Measurements from ENCODE around the gene GHRHR. TPM values are rescaled to one million over a fixed set of nuclear protein-coding genes. Genes with fewer than 3 reads are reported as not detected.

The GHRHR gene
- total RNA-seq, 6 experiments from 2014 or later: 0.37 to 0.60 (median 0.59) TPM; not detected in 3

GRCh38 chr7:30977896-30978564 is 14.3 kb downstream of the GHRHR start:
- Histone ChIP-seq H3K27me3 (no peaks in the 10 kb centered on the region), H3K36me3 (no peaks in the 10 kb centered on the region), H3K9me3 (no peaks in the 10 kb centered on the region), H3K4me1 (no peaks in the 10 kb centered on the region), H3K4me3 (no peak overlapping the region), H3K27ac (no peak overlapping the region)
- ATAC-seq (peak; percentile 69 to 71 (median 70)), DNase-seq (peak; percentile 69 to 78 (median 72))
- 27% methylated on average over 9 of the region's 9 CpGs for WGBS (ENCODE audit: insufficient coverage, low coverage, low lambda C conversion rate, missing lambda C conversion rate)
- TF ChIP-seq CTCF (IDR thresholded peaks at IDR 0.05) (peak; percentile 47 to 64 (median 58)), POLR2A (IDR thresholded peaks at IDR 0.05) (no peak)
- intact Hi-C loops (cut with DNase I): loop anchor here (5.0 kb wide), 1 partner anchor 176 kb away; no protein-coding TSS in a partner anchor

GRCh38 chr7:30979027-30979426 is 15.3 kb downstream of the GHRHR start:
- TF ChIP-seq CTCF (IDR thresholded peaks at IDR 0.05) (no peak), POLR2A (IDR thresholded peaks at IDR 0.05) (no peak)
- Histone ChIP-seq H3K36me3 (no peaks in the 10 kb centered on the region), H3K27ac (no peak overlapping the region), H3K9me3 (no peaks in the 10 kb centered on the region), H3K4me1 (no peaks in the 10 kb centered on the region), H3K4me3 (no peak overlapping the region), H3K27me3 (no peaks in the 10 kb centered on the region)
- ATAC-seq (no peak), DNase-seq (no peak)
- intact Hi-C loops (cut with DNase I): loop anchor here (5.0 kb wide), 1 partner anchor 177 kb away; no protein-coding TSS in a partner anchor
- 17% methylated on average over 1 of the region's 11 CpGs for WGBS (ENCODE audit: insufficient coverage, low coverage, low lambda C conversion rate, missing lambda C conversion rate)

- Histone ChIP-seq H3K36me3 (no peaks in the 10 kb centered on the region), H3K4me3 (no peak overlapping the region), H3K9me3 (no peaks in the 10 kb centered on the region), H3K27ac (no peak overlapping the region), H3K27me3 (no peaks in the 10 kb centered on the region), H3K4me1 (no peaks in the 10 kb centered on the region)
- no peak for ATAC-seq
- WGBS (ENCODE audit: insufficient coverage, low coverage, low lambda C conversion rate, missing lambda C conversion rate): 20% methylated on average over 1 of the region's 7 CpGs
- intact Hi-C loops (cut with DNase I): loop anchor here in 1 of 2 donors (5.0 kb wide), 1 partner anchor 142 kb away; no protein-coding TSS in a partner anchor
- TF ChIP-seq POLR2A (IDR thresholded peaks at IDR 0.05) (no peak), CTCF (IDR thresholded peaks at IDR 0.05) (no peak)
- DNase-seq: peak in 1 of 3 donors; percentile 23
These were observed 16.4 kb downstream of the GHRHR start for GRCh38 chr7:30980194-30980593.

- intact Hi-C loops (cut with DNase I): loop anchor here in 1 of 2 donors (5.0 kb wide), 1 partner anchor 142 kb away; no protein-coding TSS in a partner anchor
These were observed 17.0 kb downstream of the GHRHR start for GRCh38 chr7:30980751-30981150.

More at GRCh38 chr7:30980751-30981150, 17.0 kb downstream of the GHRHR start:
- TF ChIP-seq POLR2A (IDR thresholded peaks at IDR 0.05) (no peak), CTCF (IDR thresholded peaks at IDR 0.05) (no peak)
- ATAC-seq (no peak), DNase-seq (no peak)
- H3K9me3 ChIP-seq: no peaks in the 10 kb centered on the region
- H3K36me3 ChIP-seq: no peaks in the 10 kb centered on the region
- H3K27ac ChIP-seq: no peak overlapping the region
- no peaks in the 10 kb centered on the region for H3K27me3 ChIP-seq
- WGBS (ENCODE audit: insufficient coverage, low coverage, low lambda C conversion rate, missing lambda C conversion rate): 28% methylated on average over 2 of the region's 5 CpGs
- H3K4me1 ChIP-seq: no peaks in the 10 kb centered on the region
- H3K4me3 ChIP-seq: no peak overlapping the region
